Epithelial cell of proximal tubule (primary cell): Measurements from ENCODE around the gene PATZ1. TPM values are rescaled to one million over a fixed set of nuclear protein-coding genes. Genes with fewer than 3 reads are reported as not detected.

Experiments used
- DNase-seq: peaks from one replicate; pipeline ENCODE4 v3.0.0-alpha.2; 2011; ENCODE audit warnings: low read depth
- H3K4me3 ChIP-seq: 2 replicates; pipeline ENCODE4 v1.5.1; 2011; ENCODE audit warnings: low read depth, mild to moderate bottlenecking, low read length
- total RNA-seq: library from RNA; depleted of rRNA; stranded (reverse); fragments of >200 nt; gene quantifications from 2 replicates; pipeline ENCODE4 v1.2.3, GENCODE V29; 2015
- TF ChIP-seq, protein P1 (sequence below): conservative IDR thresholded peaks from 2 replicates; pipeline ENCODE4 v1.5.1; 2012; ENCODE audit warnings: low read depth, mild to moderate bottlenecking, low read length

PATZ1 gene
- total RNA-seq, 1 donor from 2014 or later, result 30.8 TPM

DNA sequence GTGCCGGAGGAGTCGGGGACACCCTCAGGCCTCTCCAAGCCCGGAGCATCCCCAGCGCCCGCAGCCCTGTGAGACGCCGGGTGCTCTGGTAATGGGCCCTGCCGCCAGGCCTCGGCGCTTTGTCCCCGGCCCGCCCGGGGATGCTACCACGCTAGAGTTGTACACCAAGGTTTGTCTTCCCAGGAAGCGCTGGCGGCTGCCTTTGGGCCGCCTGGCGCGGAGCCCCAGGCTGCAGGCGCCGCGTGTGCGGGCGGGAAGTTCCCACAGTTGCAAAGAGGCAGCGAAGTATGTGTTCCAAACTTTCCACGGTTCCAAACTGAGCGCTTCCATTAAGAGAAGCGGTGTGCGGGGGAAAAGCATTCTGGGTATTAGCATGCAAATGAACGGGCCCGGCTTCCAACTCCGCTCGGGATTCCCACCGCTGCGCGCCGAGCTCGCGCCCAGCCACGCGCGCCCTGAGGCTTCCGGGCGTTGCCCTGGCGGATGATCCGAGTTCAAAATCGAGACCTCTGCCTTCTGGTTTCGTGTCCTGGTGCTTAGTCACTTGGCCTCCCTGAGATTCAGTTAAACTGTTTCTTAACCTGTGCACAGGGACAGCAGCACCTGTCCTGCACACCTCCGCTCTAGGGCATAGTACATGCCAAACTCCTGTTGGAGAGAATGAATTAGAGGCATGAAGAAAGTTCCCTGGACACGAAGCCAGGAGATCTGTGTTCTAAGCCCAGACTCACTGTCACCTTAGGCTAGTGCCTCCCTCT is 1.3 kb upstream of the PATZ1 start:
- TF ChIP-seq, protein P1, sequence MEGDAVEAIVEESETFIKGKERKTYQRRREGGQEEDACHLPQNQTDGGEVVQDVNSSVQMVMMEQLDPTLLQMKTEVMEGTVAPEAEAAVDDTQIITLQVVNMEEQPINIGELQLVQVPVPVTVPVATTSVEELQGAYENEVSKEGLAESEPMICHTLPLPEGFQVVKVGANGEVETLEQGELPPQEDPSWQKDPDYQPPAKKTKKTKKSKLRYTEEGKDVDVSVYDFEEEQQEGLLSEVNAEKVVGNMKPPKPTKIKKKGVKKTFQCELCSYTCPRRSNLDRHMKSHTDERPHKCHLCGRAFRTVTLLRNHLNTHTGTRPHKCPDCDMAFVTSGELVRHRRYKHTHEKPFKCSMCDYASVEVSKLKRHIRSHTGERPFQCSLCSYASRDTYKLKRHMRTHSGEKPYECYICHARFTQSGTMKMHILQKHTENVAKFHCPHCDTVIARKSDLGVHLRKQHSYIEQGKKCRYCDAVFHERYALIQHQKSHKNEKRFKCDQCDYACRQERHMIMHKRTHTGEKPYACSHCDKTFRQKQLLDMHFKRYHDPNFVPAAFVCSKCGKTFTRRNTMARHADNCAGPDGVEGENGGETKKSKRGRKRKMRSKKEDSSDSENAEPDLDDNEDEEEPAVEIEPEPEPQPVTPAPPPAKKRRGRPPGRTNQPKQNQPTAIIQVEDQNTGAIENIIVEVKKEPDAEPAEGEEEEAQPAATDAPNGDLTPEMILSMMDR, result no peak
- peak overlapping the region; percentile 71 for H3K4me3 ChIP-seq
- DNase-seq, result no peak

- TF ChIP-seq, protein P1, result no peak
- DNase-seq, result no peak
- peak overlapping the region; percentile 71 for H3K4me3 ChIP-seq
These were observed 646 bp upstream of the PATZ1 start for GRCh38 chr22:31346733-31347250.

DNA sequence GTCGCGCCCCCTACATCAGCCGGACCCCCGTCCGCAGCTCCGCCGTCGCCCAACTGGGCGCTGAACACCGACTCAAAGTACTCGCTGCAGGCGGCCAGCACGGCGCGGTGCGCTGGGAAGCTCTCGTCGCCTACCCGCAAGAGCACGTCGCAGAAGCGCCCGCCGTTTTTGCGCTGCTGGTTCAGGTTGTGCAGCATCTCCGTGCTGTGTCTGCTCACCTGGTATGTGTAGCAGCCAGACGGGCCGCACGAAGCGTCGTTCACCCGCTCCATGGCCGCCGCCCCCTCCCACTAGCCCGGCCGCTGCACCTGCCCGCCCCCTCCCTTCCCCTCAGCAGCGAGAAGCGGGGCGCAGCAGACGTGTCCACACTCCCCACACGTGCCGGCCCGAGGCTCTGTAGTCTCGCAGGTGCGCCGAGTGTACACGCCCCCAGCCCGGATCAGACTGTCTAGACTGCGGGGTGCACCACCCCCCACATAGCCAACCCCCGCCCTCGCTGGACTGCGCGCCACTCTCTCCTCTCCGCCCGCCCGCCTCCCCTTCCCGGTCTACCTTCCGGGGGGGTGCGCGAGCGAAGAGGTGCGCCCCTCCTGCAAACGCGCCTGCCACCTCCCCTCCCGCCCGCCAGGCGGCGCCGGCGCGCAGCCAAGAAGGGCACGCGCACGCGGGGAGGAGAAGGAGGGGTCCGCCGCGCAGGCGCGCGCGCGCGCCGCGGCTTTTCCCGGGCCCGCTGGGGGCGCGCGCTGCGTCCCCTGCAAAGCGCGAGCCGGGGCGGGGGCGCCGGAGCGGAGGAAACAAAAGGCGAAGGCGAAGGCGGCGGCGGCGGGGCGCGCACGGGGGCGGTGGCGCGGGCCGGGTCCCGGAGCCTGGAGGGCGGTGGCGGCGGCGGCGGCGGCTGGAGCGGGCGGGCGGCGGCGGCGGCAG is 553 bp downstream of the PATZ1 start:
- no peak for DNase-seq
- TF ChIP-seq, protein P1, result peak; percentile 72
- H3K4me3 ChIP-seq, result peak overlapping the region; percentile 71

DNA sequence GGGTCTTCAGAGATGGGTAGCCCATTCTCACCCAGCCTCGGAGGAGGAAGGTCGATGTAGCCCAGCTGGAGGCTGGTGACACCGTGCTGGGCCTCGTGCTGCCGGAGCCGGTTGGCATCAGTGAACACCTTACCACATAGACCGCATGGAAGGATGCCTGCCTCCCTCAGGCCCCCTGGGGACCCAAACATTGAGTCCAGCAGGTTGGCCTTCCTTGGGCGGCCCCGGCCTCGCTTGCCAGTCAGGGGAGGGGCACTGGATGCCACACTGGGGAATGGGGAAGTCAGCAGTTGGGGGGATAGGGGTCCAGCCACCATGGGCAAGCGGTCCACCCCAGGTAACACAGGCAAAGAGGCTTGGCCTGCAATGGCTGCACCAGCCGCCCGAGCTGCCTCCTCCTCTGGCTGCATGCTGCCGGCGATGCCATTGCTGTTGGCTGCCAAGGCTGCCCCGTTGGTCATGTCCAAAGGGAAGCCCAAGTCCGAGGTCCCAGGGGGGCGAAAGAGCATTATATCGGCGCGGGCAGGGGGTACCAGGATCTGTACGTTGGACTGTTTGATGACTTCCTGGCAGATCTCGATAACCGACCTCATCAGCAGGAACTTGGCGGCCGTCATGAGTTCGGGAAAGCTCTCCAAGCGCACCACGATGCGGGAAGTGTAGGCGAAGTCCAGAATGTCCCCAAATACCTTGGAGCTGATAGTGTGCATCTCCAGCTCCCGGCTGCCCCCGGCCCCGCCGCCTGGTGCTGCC is 1.4 kb downstream of the PATZ1 start:
- peak overlapping the region; percentile 71 for H3K4me3 ChIP-seq
- TF ChIP-seq, protein P1, result no peak
- no peak for DNase-seq

GRCh38 chr22:31344256-31344577 is 1.9 kb downstream of the PATZ1 start:
- TF ChIP-seq, protein P1, result no peak
- peak overlapping the region; percentile 9 for H3K4me3 ChIP-seq
- no peak for DNase-seq
